Measurements from ENCODE around the gene DENND1C. TPM values are rescaled to one million over a fixed set of nuclear protein-coding genes. Genes with fewer than 3 reads are reported as not detected.

The DENND1C gene
- total RNA-seq, 2 experiments from 2014 or later = 40.9 to 68.3 TPM

GRCh38 chr19:6439743-6440142 lies 41.8 kb downstream of the DENND1C start:
- no peak for TF ChIP-seq EZH2phosphoT487 (IDR thresholded peaks at IDR 0.05; ENCODE audit: borderline replicate concordance, low read depth, low read length)
- no peak for TF ChIP-seq CTCF (conservative IDR thresholded peaks at IDR 0.05; ENCODE audit: low read length)
- Histone ChIP-seq H3K27ac (ENCODE audit: low read depth, low read length, poor library complexity, severe bottlenecking) (no peak overlapping the region), H4K20me1 (ENCODE audit: insufficient read depth, low read length) (no peaks in the 10 kb centered on the region), H3K79me2 (ENCODE audit: insufficient read depth, low read depth, low read length) (no peaks in the 10 kb centered on the region), H3K4me1 (ENCODE audit: insufficient read depth, low read length, poor library complexity, severe bottlenecking) (no peaks in the 10 kb centered on the region), H2AFZ (ENCODE audit: low read length) (no peak overlapping the region), H3K9me2 (ENCODE audit: insufficient read depth, low read length) (no peaks in the 10 kb centered on the region), H3K4me2 (ENCODE audit: low read length) (no peak overlapping the region), H3K4me3 (ENCODE audit: low read depth, low read length, poor library complexity, severe bottlenecking) (no peak overlapping the region), H3K36me3 (ENCODE audit: insufficient read depth, low read length) (peaks cover 11% of the 10 kb centered on the region), H3K9me3 (ENCODE audit: low read length) (no peaks in the 10 kb centered on the region)
- no TSS peak for BruUV-seq (replicated peaks)
- intact Hi-C loops (cut with micrococcal nuclease; ENCODE audit: unreplicated experiment) = no loop called here
- POLR2A ChIA-PET = no interaction called here
- no peak for DNase-seq (ENCODE audit: low spot score)
- CTCF ChIA-PET (ENCODE audit: unreplicated experiment) = no interaction called here

- intact Hi-C loops (cut with micrococcal nuclease; ENCODE audit: unreplicated experiment) = no loop called here
- no peaks in the 10 kb centered on the region for H3K36me3 ChIP-seq (ENCODE audit: insufficient read depth, low read length)
- no peak within 1 kb of the TSS for H3K4me3 ChIP-seq (ENCODE audit: low read depth, low read length, poor library complexity, severe bottlenecking)
- H3K79me2 ChIP-seq (ENCODE audit: insufficient read depth, low read depth, low read length) = no peaks in the 10 kb centered on the region
- TF ChIP-seq CTCF (conservative IDR thresholded peaks at IDR 0.05; ENCODE audit: low read length) = no peak
- CTCF ChIA-PET (ENCODE audit: unreplicated experiment) = no interaction called here
- POLR2A ChIA-PET = interaction anchor here (1.1 kb wide), 1 partner anchor 8 kb away, joined by 3 read pairs; no protein-coding TSS in a partner anchor
- BruUV-seq (replicated peaks) = no TSS peak
- H3K4me1 ChIP-seq (ENCODE audit: insufficient read depth, low read length, poor library complexity, severe bottlenecking) = no peaks in the 10 kb centered on the region
- DNase-seq (ENCODE audit: low spot score) = no peak
- no peak within 1 kb of the TSS for H2AFZ ChIP-seq (ENCODE audit: low read length)
- no peaks in the 10 kb centered on the region for H4K20me1 ChIP-seq (ENCODE audit: insufficient read depth, low read length)
- no peak within 1 kb of the TSS for H3K27ac ChIP-seq (ENCODE audit: low read depth, low read length, poor library complexity, severe bottlenecking)
- H3K9me2 ChIP-seq (ENCODE audit: insufficient read depth, low read length) = no peaks in the 10 kb centered on the region
- no peak within 1 kb of the TSS for H3K4me2 ChIP-seq (ENCODE audit: low read length)
- no peaks in the 10 kb centered on the region for H3K9me3 ChIP-seq (ENCODE audit: low read length)
Measured at GRCh38 chr19:6433663-6434062, 47.9 kb downstream of the DENND1C start, which contains the start of gene SLC25A41. TSS of gene SLC25A41 (minus strand) at chr19:6433763. CDS start at chr19:6433693, 70 bp downstream.

- no peaks in the 10 kb centered on the region for H3K9me3 ChIP-seq (ENCODE audit: low read length)
- intact Hi-C loops (cut with micrococcal nuclease; ENCODE audit: unreplicated experiment) = no loop called here
- H3K36me3 ChIP-seq (ENCODE audit: insufficient read depth, low read length) = no peaks in the 10 kb centered on the region
- H3K4me3 ChIP-seq (ENCODE audit: low read depth, low read length, poor library complexity, severe bottlenecking) = no peak overlapping the region
- H3K4me2 ChIP-seq (ENCODE audit: low read length) = no peak overlapping the region
- H3K79me2 ChIP-seq (ENCODE audit: insufficient read depth, low read depth, low read length) = no peaks in the 10 kb centered on the region
- H2AFZ ChIP-seq (ENCODE audit: low read length) = no peak overlapping the region
- TF ChIP-seq EZH2phosphoT487 (IDR thresholded peaks at IDR 0.05; ENCODE audit: borderline replicate concordance, low read depth, low read length) (no peak), CTCF (conservative IDR thresholded peaks at IDR 0.05; ENCODE audit: low read length) (no peak)
- no peaks in the 10 kb centered on the region for H3K9me2 ChIP-seq (ENCODE audit: insufficient read depth, low read length)
- ChIA-PET POLR2A (no interaction called here), CTCF (ENCODE audit: unreplicated experiment) (no interaction called here)
- BruUV-seq (replicated peaks) = no TSS peak
- no peaks in the 10 kb centered on the region for H3K4me1 ChIP-seq (ENCODE audit: insufficient read depth, low read length, poor library complexity, severe bottlenecking)
- DNase-seq (ENCODE audit: low spot score) = no peak
- no peak overlapping the region for H3K27ac ChIP-seq (ENCODE audit: low read depth, low read length, poor library complexity, severe bottlenecking)
- H4K20me1 ChIP-seq (ENCODE audit: insufficient read depth, low read length) = no peaks in the 10 kb centered on the region
Measured at GRCh38 chr19:6433165-6433564, 48.4 kb downstream of the DENND1C start.

Data from OCI-LY7 (cell line).